SK-N-SH treated with all-trans-retinoic acid at 6 μM for 48 hours (cell line): ENCODE data around the gene TAS2R30.

ENCODE experiments used
- ARNTL ChIP-seq: fragments of 450-650 bp; formaldehyde crosslinking; IDR thresholded peaks from 2 replicates; pipeline ENCODE4 v1.5.0; 2020; ENCODE audit warnings: low read depth, mild to moderate bottlenecking, moderate library complexity, borderline replicate concordance
- GLIS3 ChIP-seq: fragments of 250-450 bp; sonication (Bioruptor Pico); IDR thresholded peaks from 2 replicates; pipeline ENCODE4 v1.5.0; 2020; ENCODE audit warnings: mild to moderate bottlenecking, moderate library complexity
- ISL1 ChIP-seq: fragments of 250-450 bp; sonication (Bioruptor Pico); IDR thresholded peaks from 2 replicates; pipeline ENCODE4 v2.1.2; 2022; ENCODE audit warnings: mild to moderate bottlenecking, moderate library complexity
- OSR1 ChIP-seq: fragments of 250-450 bp; sonication (Bioruptor Pico); IDR thresholded peaks from 2 replicates; pipeline ENCODE4 v1.8.0; 2022; ENCODE audit warnings: moderate library complexity, mild to moderate bottlenecking, inconsistent platforms
- PATZ1 ChIP-seq: fragments of 250-450 bp; sonication (Bioruptor Pico); IDR thresholded peaks from 2 replicates; pipeline ENCODE4 v1.8.0; 2020; ENCODE audit warnings: mild to moderate bottlenecking, moderate library complexity, borderline replicate concordance
- POU6F1 ChIP-seq: fragments of 250-450 bp; sonication (Bioruptor Pico); IDR thresholded peaks from 2 replicates; pipeline ENCODE4 v1.8.0; 2021; ENCODE audit warnings: low read depth, mild to moderate bottlenecking, moderate library complexity, borderline replicate concordance
- RARB ChIP-seq: fragments of 250-450 bp; sonication (Bioruptor Pico); IDR thresholded peaks from 2 replicates; pipeline ENCODE4 v1.8.0; 2021; ENCODE audit warnings: mild to moderate bottlenecking, moderate library complexity
- TCF4 ChIP-seq: fragments of 250-450 bp; sonication (Bioruptor Pico); IDR thresholded peaks from 2 replicates; pipeline ENCODE4 v1.8.0; 2021; ENCODE audit warnings: mild to moderate bottlenecking, moderate library complexity, borderline replicate concordance
- TOX ChIP-seq: fragments of 250-450 bp; sonication (Bioruptor Pico); IDR thresholded peaks from 2 replicates; pipeline ENCODE4 v1.8.0; 2021; ENCODE audit warnings: mild to moderate bottlenecking, moderate library complexity, borderline replicate concordance
- TSHZ2 ChIP-seq: fragments of 250-450 bp; sonication (Bioruptor Pico); IDR thresholded peaks from 2 replicates; pipeline ENCODE4 v1.5.0; 2020; ENCODE audit warnings: mild to moderate bottlenecking, moderate library complexity
- ZFP30 ChIP-seq: fragments of 450-650 bp; formaldehyde crosslinking; IDR thresholded peaks from 2 replicates; pipeline ENCODE4 v1.5.0; 2022; ENCODE audit warnings: mild to moderate bottlenecking, moderate library complexity
- ZNF8 ChIP-seq: fragments of 450-650 bp; formaldehyde crosslinking; IDR thresholded peaks from 2 replicates; pipeline ENCODE4 v1.5.0; 2020; ENCODE audit warnings: mild to moderate bottlenecking, moderate library complexity

GRCh38 chr12:11144297-11144696, 9.9 kb upstream of the TAS2R30 start:
- TF ChIP-seq OSR1 (CRISPR knock-in tag) (no peak), TOX (CRISPR knock-in tag) (no peak), ZNF8 (CRISPR knock-in tag) (no peak), ISL1 (no peak), ARNTL (CRISPR knock-in tag) (no peak), RARB (CRISPR knock-in tag) (no peak), TCF4 (no peak), ZFP30 (CRISPR knock-in tag) (no peak), PATZ1 (CRISPR knock-in tag) (no peak), POU6F1 (CRISPR knock-in tag) (no peak), GLIS3 (no peak), TSHZ2 (CRISPR knock-in tag) (no peak)
